ENCODE measurements around the gene DHPS. TPM values are rescaled to one million over a fixed set of nuclear protein-coding genes. Genes with fewer than 3 reads are reported as not detected.

DHPS gene
- total RNA-seq, 1 donor from 2014 or later: 68.4 TPM

Other genes starting within 250 kb of the DHPS start
- 1.7 and 2.2 TPM in 2 replicates for gene ZNF443, start 240.9 kb downstream of the DHPS start, total RNA-seq
- gene ZNF709, start 197.1 kb downstream of the DHPS start, total RNA-seq: 3.4 and 3.9 TPM in 2 replicates
- 10.7 and 12.9 TPM in 2 replicates for gene ZNF564, start 130.4 kb downstream of the DHPS start, total RNA-seq
- 9.2 TPM in 2 replicates for gene ZNF490, start 71.1 kb downstream of the DHPS start, total RNA-seq
- gene ZNF791, start 71.0 kb downstream of the DHPS start, total RNA-seq: 25.0 and 26.1 TPM in 2 replicates
- gene MAN2B1, start 15.1 kb downstream of the DHPS start, total RNA-seq: 116 and 120 TPM in 2 replicates
- 11.4 and 12.4 TPM in 2 replicates for gene WDR83, start 15.1 kb downstream of the DHPS start, total RNA-seq
- not detected in 2 replicates for gene GNG14, start 6.1 kb upstream of the DHPS start, total RNA-seq
- 10.9 and 11.4 TPM in 2 replicates for gene FBXW9, start 14.8 kb upstream of the DHPS start, total RNA-seq
- gene TNPO2, start 42.1 kb upstream of the DHPS start, total RNA-seq: 79.0 and 93.3 TPM in 2 replicates
- 151 and 160 TPM in 2 replicates for gene TRIR, start 52.8 kb upstream of the DHPS start, total RNA-seq
- gene GET3, start 55.6 kb upstream of the DHPS start, total RNA-seq: 72.1 and 77.0 TPM in 2 replicates
- gene BEST2, start 69.9 kb upstream of the DHPS start, total RNA-seq: not detected in 2 replicates
- gene HOOK2, start 93.7 kb upstream of the DHPS start, total RNA-seq: 24.6 and 26.8 TPM in 2 replicates
- gene JUNB, start 109.6 kb upstream of the DHPS start, total RNA-seq: 141 and 158 TPM in 2 replicates
- gene PRDX2, start 119.9 kb upstream of the DHPS start, total RNA-seq: 235 TPM in 2 replicates
- 8.2 and 8.4 TPM in 2 replicates for gene THSD8, start 120.2 kb upstream of the DHPS start, total RNA-seq
- 7.6 and 10.0 TPM in 2 replicates for gene RNASEH2A, start 124.7 kb upstream of the DHPS start, total RNA-seq
- not detected in 2 replicates for gene RTBDN, start 152.7 kb upstream of the DHPS start, total RNA-seq
- 0.32 TPM in 1 of 2 replicates, not detected in the other for gene MAST1, start 156.6 kb upstream of the DHPS start, total RNA-seq
- 47.3 and 57.0 TPM in 2 replicates for gene DNASE2, start 199.6 kb upstream of the DHPS start, total RNA-seq
- not detected in 2 replicates for gene KLF1, start 205.3 kb upstream of the DHPS start, total RNA-seq
- gene GCDH, start 209.3 kb upstream of the DHPS start, total RNA-seq: 23.1 and 23.8 TPM in 2 replicates
- gene SYCE2, start 237.4 kb upstream of the DHPS start, total RNA-seq: not detected in 2 replicates